Caco-2 (cell line): ENCODE measurements around the gene CHST3. TPM values are rescaled to one million over a fixed set of nuclear protein-coding genes. Genes with fewer than 3 reads are reported as not detected.
A peak's percentile ranks its signal among the peaks of the same experiment; 100 is the strongest.

Experiments used
- BruUV-seq: library from RNA; stranded (reverse); fragments of 400-500 nt; replicated peaks from 2 replicates; lab custom pipeline; 2021; lab: Mats Ljungman, UMichigan
- CTCF ChIA-PET: fragments of 300-600 bp; sonication (Branson Sonifier 250); formaldehyde crosslinking; loops from one replicate; lab custom pipeline; 2022; ENCODE audit warnings: antibody characterized with exemption; lab: Charles Lee
- POLR2A ChIA-PET: fragments of 300-600 bp; sonication (Branson Sonifier 250); formaldehyde crosslinking; loops from one replicate; lab custom pipeline; 2022; ENCODE audit warnings: antibody characterized with exemption; lab: Charles Lee
- DNase-seq, 2 experiments: peaks; one replicate each; pipeline versions ENCODE4 v3.0.0 to v3.0.0-alpha.2; 2020 to 2022
- H3K27me3 ChIP-seq: replicated peaks from 2 replicates; pipeline ENCODE4 v1.6.0; 2011; ENCODE audit warnings: low read length; ENCODE audit not compliant: control insufficient read depth, insufficient read depth
- H3K36me3 ChIP-seq: 2 replicates; pipeline ENCODE4 v1.5.1; 2011; ENCODE audit warnings: low read length; ENCODE audit not compliant: control insufficient read depth, insufficient read depth
- H3K4me1 ChIP-seq: fragments of 250-450 bp; sonication (Bioruptor Pico); 2 replicates; pipeline ENCODE4 v1.5.1; 2020; ENCODE audit warnings: mild to moderate bottlenecking
- H3K4me3 ChIP-seq: 2 replicates; pipeline ENCODE4 v1.5.1; 2011; ENCODE audit warnings: low read depth, mild to moderate bottlenecking, control low read depth, low read length
- H3K9me3 ChIP-seq: fragments of 250-450 bp; sonication (Bioruptor Pico); 2 replicates; pipeline ENCODE4 v1.5.1; 2020; ENCODE audit warnings: mild to moderate bottlenecking, moderate library complexity
- H3K27ac Mint-ChIP-seq: one replicate; pipeline ENCODE4 v1.8.0; 2022; ENCODE audit warnings: mixed read lengths; ENCODE audit not compliant: unreplicated experiment
- H3K27me3 Mint-ChIP-seq: one replicate; pipeline ENCODE4 v1.8.0; 2022; ENCODE audit warnings: mixed read lengths; ENCODE audit not compliant: insufficient read depth, unreplicated experiment
- H3K36me3 Mint-ChIP-seq: one replicate; pipeline ENCODE4 v1.8.0; 2022; ENCODE audit warnings: mild to moderate bottlenecking, mixed read lengths; ENCODE audit not compliant: insufficient read depth, unreplicated experiment
- H3K4me1 Mint-ChIP-seq: one replicate; pipeline ENCODE4 v1.8.0; 2022; ENCODE audit warnings: low read depth, mixed read lengths; ENCODE audit not compliant: unreplicated experiment
- H3K4me3 Mint-ChIP-seq: one replicate; pipeline ENCODE4 v1.8.0; 2022; ENCODE audit warnings: mild to moderate bottlenecking, moderate library complexity, mixed read lengths; ENCODE audit not compliant: unreplicated experiment
- H3K9me3 Mint-ChIP-seq: one replicate; pipeline ENCODE4 v1.8.0; 2022; ENCODE audit warnings: mixed read lengths; ENCODE audit not compliant: unreplicated experiment
- CTCF ChIP-seq, 2 experiments: fragments of 200-600 bp in 1 of 2; IDR thresholded peaks; 1 replicate in 1 of 2; 2 replicates in 1 of 2; pipeline versions ENCODE4 v1.5.1 to v1.8.0; 2011 to 2022; ENCODE audit warnings: antibody characterized with exemption in 1 of 2, control low read depth in 1 of 2, inconsistent platforms in 1 of 2, low read depth in 1 of 2, low read length in 1 of 2, mild to moderate bottlenecking in 1 of 2, moderate library complexity in 1 of 2; ENCODE audit not compliant: insufficient read depth in 1 of 2, severe bottlenecking in 1 of 2, unreplicated experiment in 1 of 2
- intact Hi-C: fragments of 100-400 bp; cut with micrococcal nuclease; formaldehyde crosslinking; loops from one replicate; pipeline ENCODE4 v1.10.0; 2022; ENCODE audit not compliant: unreplicated experiment
- total RNA-seq: library from RNA; stranded (reverse); gene quantifications from 2 replicates; pipeline ENCODE4 v1.2.3, GENCODE V29; 2022

CHST3 gene
- total RNA-seq, 1 experiment from 2014 or later = 46.0 TPM

- ChIA-PET POLR2A (interaction anchor here (1.6 kb wide), 1 partner anchor 236 kb away, joined by 3 read pairs; the partner anchor contains the start of gene DDIT4), CTCF (interaction anchor here (1.0 to 2.7 kb wide), 4 partner anchors 11 to 141 kb away, joined by 3 to 46 read pairs (median 8); no protein-coding TSS in a partner anchor)
- no peaks in the 10 kb centered on the region for H3K36me3 ChIP-seq
- H3K9me3 ChIP-seq = no peaks in the 10 kb centered on the region
- Mint-ChIP-seq H3K9me3 (peaks cover 2% of the 10 kb centered on the region), H3K27ac (peak overlapping the region; percentile 91), H3K36me3 (no peaks in the 10 kb centered on the region), H3K27me3 (no peaks in the 10 kb centered on the region), H3K4me1 (peaks cover 36% of the 10 kb centered on the region), H3K4me3 (peak overlapping the region; percentile 33)
- intact Hi-C loops = loop anchor here (1.0 kb wide), 1 partner anchor 8 kb away; no protein-coding TSS in a partner anchor
- H3K4me1 ChIP-seq = peaks cover 54% of the 10 kb centered on the region
- DNase-seq = peak; percentile 35 to 44
- H3K27me3 ChIP-seq = no peaks in the 10 kb centered on the region
- no TSS peak for BruUV-seq
- no peak overlapping the region for H3K4me3 ChIP-seq
- TF ChIP-seq CTCF (IDR thresholded peaks at IDR 0.05; ENCODE audit: insufficient read depth in 1 of 2, low read depth in 1 of 2, low read length in 1 of 2, severe bottlenecking in 1 of 2, unreplicated experiment in 1 of 2) = no peak
Observed at GRCh38 chr10:72037811-72038210, 73.6 kb downstream of the CHST3 start.

GRCh38 chr10:72038458-72039001 is 74.3 kb downstream of the CHST3 start:
- peak; percentile 83 to 91 for DNase-seq
- peaks cover 6% of the 10 kb centered on the region for H3K36me3 Mint-ChIP-seq
- BruUV-seq = no TSS peak
- H3K27me3 ChIP-seq = no peaks in the 10 kb centered on the region
- ChIA-PET POLR2A (interaction anchor here (1.6 kb wide), 1 partner anchor 235 kb away, joined by 3 read pairs; the partner anchor contains the start of gene DDIT4), CTCF (interaction anchor here (1.0 to 2.7 kb wide), 4 partner anchors 10 to 142 kb away, joined by 3 to 46 read pairs (median 8); no protein-coding TSS in a partner anchor)
- 0 out of 2 replicates have a peak, but pooled peaks cover 5% of the 10 kb centered on the region for H3K9me3 ChIP-seq
- H3K4me3 Mint-ChIP-seq = peak overlapping the region; percentile 33
- peaks cover 43% of the 10 kb centered on the region for H3K4me1 Mint-ChIP-seq
- intact Hi-C loops = loop anchor here (1.0 kb wide), 1 partner anchor 8 kb away; no protein-coding TSS in a partner anchor
- TF ChIP-seq CTCF (IDR thresholded peaks at IDR 0.05; ENCODE audit: insufficient read depth in 1 of 2, low read depth in 1 of 2, low read length in 1 of 2, severe bottlenecking in 1 of 2, unreplicated experiment in 1 of 2) = no peak
- peaks cover 9% of the 10 kb centered on the region for H3K9me3 Mint-ChIP-seq
- H3K4me3 ChIP-seq = no peak overlapping the region
- H3K27ac Mint-ChIP-seq = peak overlapping the region; percentile 91
- H3K4me1 ChIP-seq = peaks cover 61% of the 10 kb centered on the region
- no peaks in the 10 kb centered on the region for H3K36me3 ChIP-seq
- H3K27me3 Mint-ChIP-seq = no peaks in the 10 kb centered on the region

- ChIA-PET POLR2A (no interaction called here), CTCF (interaction anchor here (2.3 to 2.7 kb wide), 2 partner anchors 9 to 143 kb away, joined by 11 to 46 read pairs; no protein-coding TSS in a partner anchor)
- DNase-seq = peak in 1 of 2 experiments; percentile 34
- no peaks in the 10 kb centered on the region for H3K27me3 Mint-ChIP-seq
- H3K4me1 Mint-ChIP-seq = peaks cover 47% of the 10 kb centered on the region
- Histone ChIP-seq H3K9me3 (0 out of 2 replicates have a peak, but pooled peaks cover 6% of the 10 kb centered on the region), H3K36me3 (no peaks in the 10 kb centered on the region), H3K27me3 (no peaks in the 10 kb centered on the region), H3K4me3 (no peak overlapping the region), H3K4me1 (peaks cover 66% of the 10 kb centered on the region)
- H3K9me3 Mint-ChIP-seq = peaks cover 10% of the 10 kb centered on the region
- intact Hi-C loops = no loop called here
- BruUV-seq = no TSS peak
- no peak overlapping the region for H3K4me3 Mint-ChIP-seq
- H3K27ac Mint-ChIP-seq = peak overlapping the region; percentile 91
- TF ChIP-seq CTCF (IDR thresholded peaks at IDR 0.05; ENCODE audit: insufficient read depth in 1 of 2, low read depth in 1 of 2, low read length in 1 of 2, severe bottlenecking in 1 of 2, unreplicated experiment in 1 of 2) = no peak
- peaks cover 6% of the 10 kb centered on the region for H3K36me3 Mint-ChIP-seq
Observed at GRCh38 chr10:72039377-72039776, 75.2 kb downstream of the CHST3 start.
